Muscle of leg (tissue), 11 donors: ENCODE measurements around the gene OPRL1. TPM values are rescaled to one million over a fixed set of nuclear protein-coding genes. Genes with fewer than 3 reads are reported as not detected.
A peak's percentile ranks its signal among the peaks of the same experiment; 100 is the strongest.

ENCODE experiments used
- DNase-seq: peaks from one replicate; pipeline ENCODE4 v3.0.0; 2013
- H3K27ac ChIP-seq: one replicate; pipeline ENCODE4 v1.5.1; 2013; ENCODE audit warnings: mild to moderate bottlenecking, low read length, control low read depth
- H3K27me3 ChIP-seq: one replicate; pipeline ENCODE4 v1.6.1; 2013; ENCODE audit warnings: low read length; ENCODE audit not compliant: control insufficient read depth, insufficient read depth
- H3K36me3 ChIP-seq: one replicate; pipeline ENCODE4 v1.6.1; 2013; ENCODE audit warnings: low read length; ENCODE audit not compliant: control insufficient read depth, insufficient read depth
- H3K4me1 ChIP-seq: one replicate; pipeline ENCODE4 v1.6.1; 2013; ENCODE audit warnings: low read length; ENCODE audit not compliant: control insufficient read depth, insufficient read depth
- H3K4me3 ChIP-seq: one replicate; pipeline ENCODE4 v1.5.1; 2013; ENCODE audit warnings: low read length, control low read depth
- H3K9me3 ChIP-seq: replicated peaks from 2 replicates; pipeline ENCODE4 v1.6.1; 2013; ENCODE audit warnings: low read depth, low read length; ENCODE audit not compliant: control insufficient read depth
- WGBS: methylation state at CpG from one replicate; pipeline ENCODE4 v1.1.5; 2013; ENCODE audit warnings: missing lambda C conversion rate; ENCODE audit not compliant: insufficient coverage; 5-methylcytosine and 5-hydroxymethylcytosine counted together
- polyA plus RNA-seq, 8 donors: library from polyadenylated mRNA; unstranded; fragments of 120-200 nt; gene quantifications; one replicate each; pipeline versions ENCODE4 v1.2.1 to v1.2.3, GENCODE V29; 2013; ENCODE audit warnings: inconsistent platforms in 1 of 8, low replicate concordance in 1 of 8; ENCODE audit not compliant: insufficient read length in 8 of 8, insufficient read depth in 1 of 8
- total RNA-seq: library from RNA; stranded (reverse); fragments of 120-200 nt; gene quantifications from one replicate; pipeline ENCODE4 v1.2.4, GENCODE V29; 2013

OPRL1 gene
- total and polyA plus RNA-seq, 9 donors: 0.93 to 1.4 (median 1.3) TPM

DNA sequence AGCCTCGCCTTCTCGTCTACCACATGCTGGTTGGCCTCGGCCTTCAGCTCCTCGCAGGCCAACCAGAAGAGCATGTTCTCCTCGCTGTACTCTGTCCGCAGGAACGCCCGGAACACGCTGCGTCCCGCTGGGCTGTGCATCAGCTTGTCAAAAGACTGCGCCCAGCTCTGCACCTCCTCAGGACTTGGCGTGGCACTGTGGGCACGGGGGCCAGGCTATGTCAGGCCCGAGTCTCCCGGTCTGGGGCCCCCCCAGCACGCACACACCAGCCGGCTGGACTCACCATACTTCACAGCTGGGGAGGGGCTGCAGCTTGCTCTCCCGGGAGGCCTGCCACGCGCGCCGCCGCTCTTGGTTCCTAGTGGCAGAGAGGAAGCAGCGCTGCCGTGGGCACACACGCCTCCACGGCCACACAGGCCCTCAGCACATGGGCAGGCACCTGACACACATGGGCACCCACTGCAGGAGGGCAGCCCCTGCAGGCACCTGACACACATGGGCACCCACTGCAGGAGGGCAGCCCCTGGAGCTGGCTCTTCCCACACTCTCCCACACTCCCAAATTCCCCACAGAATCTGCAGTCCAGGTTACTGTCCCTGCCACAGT, 5.6 kb upstream of the OPRL1 start:
- peaks cover 16% of the 10 kb centered on the region for H3K4me1 ChIP-seq
- H3K27me3 ChIP-seq: no peaks in the 10 kb centered on the region
- H3K27ac ChIP-seq: no peak overlapping the region
- H3K36me3 ChIP-seq: peaks cover 37% of the 10 kb centered on the region
- WGBS: 82% methylated on average over 28 of the region's 28 CpGs
- H3K4me3 ChIP-seq: no peak overlapping the region
- no peak for DNase-seq
- no peaks in the 10 kb centered on the region for H3K9me3 ChIP-seq

DNA sequence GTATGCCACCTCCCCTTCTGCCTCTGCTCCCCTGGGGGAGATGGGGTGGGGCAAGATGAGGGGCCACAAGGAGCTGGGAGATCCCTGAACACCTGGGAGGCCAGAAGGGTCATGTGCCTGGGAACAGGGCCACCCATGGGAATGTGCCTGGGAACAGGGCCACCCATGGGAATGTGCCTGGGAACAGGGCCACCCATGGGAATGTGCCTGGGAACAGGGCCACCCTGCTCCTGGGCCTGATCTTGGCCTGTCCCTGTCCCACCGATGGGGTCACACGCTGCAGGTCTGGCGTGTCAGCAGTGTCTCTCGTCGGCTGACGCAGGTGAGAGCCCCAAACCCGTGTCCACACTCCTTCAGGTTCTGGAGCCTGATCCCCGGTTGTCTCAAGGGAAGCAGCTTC, 4.9 kb upstream of the OPRL1 start:
- 87% methylated on average over 8 of the region's 8 CpGs for WGBS
- no peak overlapping the region for H3K4me3 ChIP-seq
- H3K36me3 ChIP-seq: peaks cover 33% of the 10 kb centered on the region
- no peak for DNase-seq
- H3K27ac ChIP-seq: no peak overlapping the region
- peaks cover 16% of the 10 kb centered on the region for H3K4me1 ChIP-seq
- no peaks in the 10 kb centered on the region for H3K27me3 ChIP-seq
- no peaks in the 10 kb centered on the region for H3K9me3 ChIP-seq

DNA sequence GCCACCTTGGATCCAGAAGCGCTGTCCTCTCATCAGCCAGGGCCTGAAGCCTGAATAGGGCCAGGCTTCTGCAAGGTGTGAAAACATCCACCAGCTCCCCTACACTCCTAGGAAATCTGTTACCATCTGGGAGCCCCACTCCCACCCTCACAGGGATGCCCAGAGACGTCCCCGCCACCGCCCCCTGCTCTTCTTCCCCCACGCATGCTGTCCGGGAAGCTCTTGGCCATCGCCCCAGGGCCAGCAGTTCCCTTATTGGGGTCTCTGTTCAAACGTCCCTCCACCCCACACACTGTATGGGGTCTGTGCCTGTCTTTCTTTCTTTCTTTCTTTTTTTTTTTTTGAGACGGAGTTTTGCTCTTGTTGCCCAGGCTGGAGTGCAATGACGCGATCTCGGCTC, 4.3 kb upstream of the OPRL1 start:
- Histone ChIP-seq H3K27me3 (no peaks in the 10 kb centered on the region), H3K4me1 (peaks cover 20% of the 10 kb centered on the region), H3K27ac (no peak overlapping the region), H3K36me3 (peaks cover 27% of the 10 kb centered on the region), H3K4me3 (no peak overlapping the region), H3K9me3 (no peaks in the 10 kb centered on the region)
- no peak for DNase-seq
- WGBS: 82% methylated on average over 7 of the region's 12 CpGs

DNA sequence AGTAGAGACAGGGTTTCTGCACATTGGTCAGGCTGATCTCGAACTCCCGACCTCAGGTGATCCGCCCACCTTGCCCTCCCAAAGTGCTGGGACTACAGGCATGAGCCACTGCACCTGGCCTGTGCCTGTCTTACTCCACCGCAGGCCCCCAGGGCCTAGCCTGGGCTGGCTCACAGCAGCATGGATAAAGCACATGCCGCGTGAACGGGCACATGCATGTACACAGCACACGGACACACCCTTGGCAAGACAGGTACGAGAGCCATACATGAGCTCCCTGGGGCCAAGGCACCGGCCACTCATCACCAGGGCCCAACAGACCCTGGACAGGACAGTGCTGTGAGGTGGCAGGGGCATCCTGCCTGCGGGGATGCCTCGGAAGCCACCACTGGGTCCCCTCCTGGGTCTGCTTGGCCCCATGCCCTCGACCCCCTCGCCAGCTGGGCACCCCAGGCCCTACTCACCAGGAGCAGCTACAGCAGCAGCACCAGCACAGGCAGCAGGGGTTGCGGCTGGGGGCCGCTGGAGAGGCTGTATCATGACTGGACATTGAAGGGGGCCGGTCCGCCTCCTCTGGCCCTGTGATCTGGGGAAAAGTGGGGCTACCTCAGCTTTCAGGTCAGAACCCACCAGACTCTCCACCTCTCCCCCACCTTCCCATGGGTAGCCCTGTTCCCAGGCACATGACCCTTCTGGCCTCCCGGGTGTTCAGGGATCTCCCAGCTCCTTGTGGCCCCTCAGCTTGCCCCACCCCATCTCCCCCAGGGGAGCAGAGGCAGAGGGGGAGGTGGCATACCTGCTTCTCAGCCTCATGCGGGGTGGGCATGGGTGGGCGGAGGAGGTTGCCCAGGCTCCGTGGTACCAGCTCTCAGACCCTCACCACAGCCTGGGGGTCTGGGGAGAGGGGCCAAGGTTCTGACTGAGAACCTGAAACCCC, 3.6 kb upstream of the OPRL1 start:
- Histone ChIP-seq H3K27ac (no peak overlapping the region), H3K4me1 (peaks cover 20% of the 10 kb centered on the region), H3K4me3 (no peak overlapping the region), H3K9me3 (no peaks in the 10 kb centered on the region), H3K36me3 (peaks cover 23% of the 10 kb centered on the region), H3K27me3 (peaks cover 3% of the 10 kb centered on the region)
- no peak for DNase-seq
- WGBS: 85% methylated on average over 9 of the region's 22 CpGs

DNA sequence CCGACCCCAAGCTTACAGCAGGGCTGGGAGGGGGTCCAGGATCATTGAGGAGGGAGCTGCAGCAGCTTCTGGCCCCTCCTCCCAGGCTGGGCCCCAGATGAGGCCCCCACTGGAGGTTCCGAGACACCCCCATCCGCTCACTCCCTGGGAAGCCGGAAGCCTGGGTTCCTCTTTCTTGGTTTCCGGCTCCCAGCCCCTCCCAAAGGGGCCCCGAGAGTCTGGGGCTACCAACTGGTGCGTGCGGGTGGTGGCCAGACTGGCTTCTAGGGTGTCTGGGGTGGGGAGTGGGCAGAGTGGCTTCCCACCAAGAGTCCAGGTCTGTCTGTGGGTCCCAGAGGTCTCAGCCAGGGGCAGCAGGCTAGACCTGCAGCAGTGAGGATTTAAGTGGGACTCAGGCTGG, 2.8 kb upstream of the OPRL1 start:
- Histone ChIP-seq H3K9me3 (no peaks in the 10 kb centered on the region), H3K4me3 (peak overlapping the region; percentile 15), H3K27me3 (peaks cover 8% of the 10 kb centered on the region), H3K27ac (no peak overlapping the region), H3K36me3 (peaks cover 16% of the 10 kb centered on the region), H3K4me1 (peaks cover 22% of the 10 kb centered on the region)
- WGBS: 80% methylated on average over 4 of the region's 8 CpGs
- peak; percentile 50 for DNase-seq

DNA sequence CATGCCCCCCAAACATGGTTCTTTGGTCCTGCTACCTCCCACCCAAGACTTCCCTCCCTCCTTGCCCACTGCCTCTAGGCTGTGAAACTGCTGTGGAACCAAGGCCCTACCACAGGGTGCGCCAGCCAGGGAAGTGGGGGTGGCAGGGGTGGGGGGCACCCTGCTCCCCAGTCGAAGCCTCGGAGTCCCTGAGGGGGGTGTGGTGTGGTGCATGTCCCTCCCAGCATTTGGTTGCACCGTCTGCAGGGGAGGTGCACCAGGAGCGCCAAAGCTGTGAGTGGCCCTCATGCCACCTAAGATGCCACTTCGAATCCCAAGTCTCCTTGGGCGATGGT, 2.4 kb upstream of the OPRL1 start:
- H3K27me3 ChIP-seq: peaks cover 12% of the 10 kb centered on the region

DNA sequence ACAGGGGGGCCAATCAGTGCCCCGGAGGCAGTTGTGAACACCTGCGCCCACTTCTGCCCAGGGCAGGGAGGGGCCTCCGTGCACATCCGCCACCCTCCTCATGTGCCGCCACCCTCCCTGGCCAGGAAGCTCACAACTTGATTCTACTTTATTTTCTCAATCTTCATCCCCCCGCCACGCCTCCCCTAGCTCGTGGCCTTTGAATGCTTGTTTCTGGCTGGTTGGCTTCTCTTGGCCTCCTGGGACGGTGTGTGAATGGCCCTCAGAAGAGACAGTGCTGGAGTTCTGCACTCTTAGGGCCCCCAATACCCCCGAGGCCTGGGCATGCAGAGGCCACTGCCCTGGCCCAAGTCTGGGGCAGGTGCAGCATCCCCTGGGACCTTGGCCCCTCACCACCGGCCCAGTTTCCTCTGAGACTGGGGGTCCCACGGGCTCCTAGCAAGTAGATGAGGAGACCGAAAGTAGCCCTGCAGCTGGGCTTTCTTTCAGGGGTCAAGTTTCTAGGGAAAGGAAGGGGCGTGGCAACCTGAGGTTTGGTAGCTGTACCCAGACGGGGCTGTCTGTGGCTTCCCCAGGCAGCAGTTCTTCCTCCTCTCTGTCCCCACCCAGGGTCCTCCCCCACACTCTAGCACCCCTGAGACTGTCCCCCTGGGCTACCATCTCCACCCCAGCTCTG, 1.9 kb upstream of the OPRL1 start:
- DNase-seq: peak; percentile 30
- WGBS: 48% methylated on average over 10 of the region's 15 CpGs
- H3K4me1 ChIP-seq: peaks cover 29% of the 10 kb centered on the region
- peaks cover 18% of the 10 kb centered on the region for H3K27me3 ChIP-seq
- no peak overlapping the region for H3K27ac ChIP-seq
- H3K9me3 ChIP-seq: no peaks in the 10 kb centered on the region
- H3K4me3 ChIP-seq: peak overlapping the region; percentile 72
- H3K36me3 ChIP-seq: peaks cover 7% of the 10 kb centered on the region

More for the DNA sequence above, 2.4 kb upstream of the OPRL1 start:
- no peaks in the 10 kb centered on the region for H3K9me3 ChIP-seq
- peaks cover 26% of the 10 kb centered on the region for H3K4me1 ChIP-seq
- 72% methylated on average over 7 of the region's 7 CpGs for WGBS
- peaks cover 12% of the 10 kb centered on the region for H3K36me3 ChIP-seq
- peak; percentile 13 for DNase-seq
- peak overlapping the region; percentile 15 for H3K4me3 ChIP-seq
- H3K27ac ChIP-seq: no peak overlapping the region

DNA sequence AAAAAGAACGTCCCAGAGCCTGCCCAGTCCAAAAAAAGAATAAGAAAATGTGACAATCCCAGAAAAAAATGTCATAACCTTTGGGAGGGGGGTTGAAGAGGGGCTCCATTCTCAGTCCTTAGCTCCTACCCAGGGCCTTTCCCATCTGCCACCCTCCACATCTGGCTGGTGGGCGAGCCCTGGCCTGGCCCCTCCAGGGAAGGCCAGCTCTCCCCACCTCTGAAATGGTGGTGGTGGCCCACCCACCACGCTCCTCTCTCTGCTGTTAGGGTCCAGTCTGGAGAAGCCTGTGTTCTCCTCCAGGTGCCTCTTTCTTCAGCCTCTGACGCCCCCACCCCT, 979 bp upstream of the OPRL1 start:
- H3K27me3 ChIP-seq: peaks cover 24% of the 10 kb centered on the region
- DNase-seq: no peak
- no peaks in the 10 kb centered on the region for H3K9me3 ChIP-seq
- H3K4me3 ChIP-seq: peak overlapping the region; percentile 72
- 40% methylated on average over 1 of the region's 4 CpGs for WGBS
- peaks cover 3% of the 10 kb centered on the region for H3K36me3 ChIP-seq
- H3K4me1 ChIP-seq: peaks cover 33% of the 10 kb centered on the region
- H3K27ac ChIP-seq: no peak overlapping the region

DNA sequence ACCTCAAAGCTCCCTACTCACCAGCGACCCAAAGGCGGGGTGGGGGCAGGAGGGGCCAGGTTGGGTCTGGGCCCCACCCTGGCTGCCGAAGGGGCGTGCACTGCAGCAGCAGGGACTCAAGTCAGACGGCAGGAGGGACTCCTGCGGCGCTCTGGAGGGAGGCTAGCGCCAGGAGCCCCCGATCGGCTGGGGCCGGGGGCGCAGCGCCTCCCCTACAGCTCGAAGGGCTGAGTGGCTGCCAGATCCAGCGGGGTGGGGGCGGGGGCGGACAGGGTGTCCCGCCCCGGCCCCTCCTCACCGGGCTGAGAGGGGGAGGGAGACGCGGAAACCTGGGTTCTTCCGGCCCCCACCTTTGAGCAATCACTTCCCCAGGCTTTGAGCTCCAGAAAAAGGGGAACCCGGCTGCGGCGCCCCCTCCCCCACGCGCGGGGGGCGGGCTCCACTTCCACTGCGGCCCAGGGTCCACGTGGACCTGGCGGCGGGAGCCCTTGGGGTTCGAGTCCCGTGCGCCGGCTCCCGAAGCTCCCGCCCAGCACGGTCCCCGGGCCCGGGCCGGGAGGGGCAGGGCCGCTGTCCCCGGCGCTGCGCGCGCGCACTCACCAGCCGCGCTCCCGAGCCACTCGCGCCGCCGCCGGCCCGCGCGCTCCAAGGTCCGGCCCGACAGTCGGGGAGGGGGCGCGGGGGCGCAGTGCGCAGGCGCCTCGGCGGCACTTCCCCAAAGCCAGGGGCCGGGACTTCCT, 439 bp upstream of the OPRL1 start, which contains the start of gene RGS19:
Gene RGS19 (minus strand): TSS at position 246 of the 740 bp plus-strand sequence. CDS start 2,632 bp downstream, outside the sequence.
- H3K4me1 ChIP-seq: peaks cover 37% of the 10 kb centered on the region
- H3K9me3 ChIP-seq: no peaks in the 10 kb centered on the region
- peak within 1 kb of the TSS; percentile 72 for H3K4me3 ChIP-seq
- peak within 1 kb of the TSS; percentile 29 for H3K27ac ChIP-seq
- peak; percentile 93 for DNase-seq
- no peaks in the 10 kb centered on the region for H3K36me3 ChIP-seq
- WGBS: 0% methylated on average over 56 of the region's 73 CpGs
- H3K27me3 ChIP-seq: peaks cover 28% of the 10 kb centered on the region
